ENCODE measurements around the gene FABP7.

DNA sequence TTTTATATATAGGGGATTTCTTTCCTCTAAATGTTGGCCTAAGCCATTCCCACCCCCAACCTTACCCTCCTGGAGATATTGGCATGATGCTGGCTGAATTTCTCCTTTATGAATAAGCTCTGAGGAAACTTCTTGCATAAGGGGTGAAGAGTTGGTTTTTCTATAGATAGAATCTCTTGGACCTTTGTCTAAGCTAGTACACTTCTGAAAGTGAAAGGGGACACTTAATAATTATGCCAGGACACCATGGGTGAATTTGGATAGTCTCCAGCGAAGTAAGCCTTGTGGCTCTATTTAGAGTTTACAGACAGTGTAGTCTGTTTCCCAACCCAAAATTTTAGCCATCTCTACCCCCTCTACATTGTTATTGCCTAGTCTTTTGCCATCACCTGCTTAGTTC is 27.1 kb upstream of the FABP7 start:
- TF ChIP-seq, protein P1, sequence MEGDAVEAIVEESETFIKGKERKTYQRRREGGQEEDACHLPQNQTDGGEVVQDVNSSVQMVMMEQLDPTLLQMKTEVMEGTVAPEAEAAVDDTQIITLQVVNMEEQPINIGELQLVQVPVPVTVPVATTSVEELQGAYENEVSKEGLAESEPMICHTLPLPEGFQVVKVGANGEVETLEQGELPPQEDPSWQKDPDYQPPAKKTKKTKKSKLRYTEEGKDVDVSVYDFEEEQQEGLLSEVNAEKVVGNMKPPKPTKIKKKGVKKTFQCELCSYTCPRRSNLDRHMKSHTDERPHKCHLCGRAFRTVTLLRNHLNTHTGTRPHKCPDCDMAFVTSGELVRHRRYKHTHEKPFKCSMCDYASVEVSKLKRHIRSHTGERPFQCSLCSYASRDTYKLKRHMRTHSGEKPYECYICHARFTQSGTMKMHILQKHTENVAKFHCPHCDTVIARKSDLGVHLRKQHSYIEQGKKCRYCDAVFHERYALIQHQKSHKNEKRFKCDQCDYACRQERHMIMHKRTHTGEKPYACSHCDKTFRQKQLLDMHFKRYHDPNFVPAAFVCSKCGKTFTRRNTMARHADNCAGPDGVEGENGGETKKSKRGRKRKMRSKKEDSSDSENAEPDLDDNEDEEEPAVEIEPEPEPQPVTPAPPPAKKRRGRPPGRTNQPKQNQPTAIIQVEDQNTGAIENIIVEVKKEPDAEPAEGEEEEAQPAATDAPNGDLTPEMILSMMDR (conservative IDR thresholded peaks at IDR 0.05 in 1 of 2, IDR thresholded peaks at IDR 0.05 in 1 of 2; ENCODE audit: extremely low read depth in 1 of 2, insufficient read depth in 1 of 2, low read depth in 1 of 2, low read length in 2 of 2): no peak
- TF ChIP-seq EZH2 (IDR thresholded peaks at IDR 0.05; ENCODE audit: borderline replicate concordance, low read length): no peak

All from mammary epithelial cell (primary cell).